Mesothelial cell of epicardium (in vitro differentiated cells): ENCODE results near the gene MRRF. TPM values are rescaled to one million over a fixed set of nuclear protein-coding genes. Genes with fewer than 3 reads are reported as not detected.
A peak's percentile ranks its signal among the peaks of the same experiment; 100 is the strongest.

ENCODE experiments used
- DNase-seq, 2 experiments: peaks; one replicate each; pipeline ENCODE4 v3.0.0; 2021; ENCODE audit warnings: low spot score in 2 of 2; ENCODE audit not compliant: unreplicated experiment in 2 of 2
- H3K27ac Mint-ChIP-seq: 2 replicates; pipeline ENCODE4 v1.8.0; 2021; ENCODE audit warnings: mixed read lengths
- H3K27me3 Mint-ChIP-seq: 2 replicates; pipeline ENCODE4 v1.8.0; 2021; ENCODE audit warnings: low read depth, mixed read lengths
- H3K36me3 Mint-ChIP-seq: 2 replicates; pipeline ENCODE4 v1.8.0; 2021; ENCODE audit warnings: mixed read lengths
- H3K4me1 Mint-ChIP-seq: 2 replicates; pipeline ENCODE4 v1.8.0; 2021; ENCODE audit warnings: mixed read lengths
- H3K4me3 Mint-ChIP-seq: 2 replicates; pipeline ENCODE4 v1.8.0; 2021; ENCODE audit warnings: mild to moderate bottlenecking, moderate library complexity, mixed read lengths
- H3K9me3 Mint-ChIP-seq: 2 replicates; pipeline ENCODE4 v1.8.0; 2021; ENCODE audit warnings: mixed read lengths
- total RNA-seq: library from RNA; stranded (reverse); gene quantifications from 3 replicates; pipeline ENCODE4 v1.2.1, GENCODE V29; 2021
- TF ChIP-seq, protein P1 (sequence below): fragments of 200-600 bp; sonication (generic); IDR thresholded peaks from one replicate; pipeline ENCODE4 v1.5.0; 2021; ENCODE audit warnings: antibody characterized with exemption; ENCODE audit not compliant: unreplicated experiment

The MRRF gene
- total RNA-seq, 1 donor from 2014 or later: 39.2 TPM

DNA sequence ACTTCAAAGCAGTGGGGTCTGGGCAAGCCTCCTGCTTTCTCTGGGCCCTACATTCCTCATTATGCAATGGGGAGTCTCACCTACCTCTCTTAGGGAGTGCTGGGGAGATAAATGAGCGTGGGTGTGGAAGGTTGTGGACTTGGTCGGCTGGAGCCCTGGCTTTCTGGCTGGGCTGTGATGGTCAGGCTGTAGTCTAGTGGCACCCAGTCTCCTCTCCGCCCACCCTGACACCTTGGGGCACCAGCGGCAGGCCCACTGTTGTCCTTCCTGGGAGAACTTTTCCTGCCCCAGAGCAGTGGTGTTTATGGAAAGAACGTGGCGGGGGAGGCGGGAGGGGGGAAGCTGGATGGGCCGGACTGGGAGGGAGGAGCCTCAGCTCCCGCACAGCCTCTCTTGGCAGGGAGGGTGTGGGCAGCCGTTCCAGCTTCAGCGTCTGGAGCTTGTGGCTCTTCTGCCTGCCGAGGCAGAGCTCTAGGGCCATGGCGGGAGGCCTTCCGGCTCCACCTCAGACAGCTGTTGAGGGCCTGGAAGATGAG is 110.3 kb downstream of the MRRF start:
- peak overlapping the region; percentile 43 for H3K4me3 Mint-ChIP-seq
- no peaks in the 10 kb centered on the region for H3K36me3 Mint-ChIP-seq
- peaks cover 39% of the 10 kb centered on the region for H3K4me1 Mint-ChIP-seq
- no peak for DNase-seq
- H3K27me3 Mint-ChIP-seq: peaks cover 50% of the 10 kb centered on the region
- H3K27ac Mint-ChIP-seq: peak overlapping the region; percentile 66
- TF ChIP-seq, protein P1, sequence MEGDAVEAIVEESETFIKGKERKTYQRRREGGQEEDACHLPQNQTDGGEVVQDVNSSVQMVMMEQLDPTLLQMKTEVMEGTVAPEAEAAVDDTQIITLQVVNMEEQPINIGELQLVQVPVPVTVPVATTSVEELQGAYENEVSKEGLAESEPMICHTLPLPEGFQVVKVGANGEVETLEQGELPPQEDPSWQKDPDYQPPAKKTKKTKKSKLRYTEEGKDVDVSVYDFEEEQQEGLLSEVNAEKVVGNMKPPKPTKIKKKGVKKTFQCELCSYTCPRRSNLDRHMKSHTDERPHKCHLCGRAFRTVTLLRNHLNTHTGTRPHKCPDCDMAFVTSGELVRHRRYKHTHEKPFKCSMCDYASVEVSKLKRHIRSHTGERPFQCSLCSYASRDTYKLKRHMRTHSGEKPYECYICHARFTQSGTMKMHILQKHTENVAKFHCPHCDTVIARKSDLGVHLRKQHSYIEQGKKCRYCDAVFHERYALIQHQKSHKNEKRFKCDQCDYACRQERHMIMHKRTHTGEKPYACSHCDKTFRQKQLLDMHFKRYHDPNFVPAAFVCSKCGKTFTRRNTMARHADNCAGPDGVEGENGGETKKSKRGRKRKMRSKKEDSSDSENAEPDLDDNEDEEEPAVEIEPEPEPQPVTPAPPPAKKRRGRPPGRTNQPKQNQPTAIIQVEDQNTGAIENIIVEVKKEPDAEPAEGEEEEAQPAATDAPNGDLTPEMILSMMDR: no peak
- no peaks in the 10 kb centered on the region for H3K9me3 Mint-ChIP-seq

DNA sequence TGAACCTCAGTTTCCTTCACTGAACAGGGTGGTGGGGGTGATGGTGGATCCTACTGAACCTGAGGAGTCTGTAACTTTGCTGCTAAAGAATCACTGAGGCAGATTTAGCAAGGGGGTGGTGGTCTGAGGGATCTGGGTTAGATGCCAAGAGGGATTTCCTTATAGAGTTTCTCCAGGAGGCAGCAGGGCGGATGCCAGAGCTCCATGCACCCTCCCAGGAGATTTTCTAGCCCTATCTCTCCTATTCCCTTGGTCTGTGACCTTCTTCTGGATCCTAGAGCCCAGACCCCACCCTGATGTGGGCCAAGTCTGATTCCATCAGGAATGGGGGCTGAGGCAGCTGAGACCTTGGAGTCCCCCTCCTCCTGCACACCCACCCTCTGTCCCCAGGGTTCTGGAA is 112.1 kb downstream of the MRRF start:
- no peak overlapping the region for H3K27ac Mint-ChIP-seq
- no peak overlapping the region for H3K4me3 Mint-ChIP-seq
- peaks cover 37% of the 10 kb centered on the region for H3K4me1 Mint-ChIP-seq
- no peaks in the 10 kb centered on the region for H3K9me3 Mint-ChIP-seq
- DNase-seq: no peak
- TF ChIP-seq, protein P1: no peak
- H3K36me3 Mint-ChIP-seq: no peaks in the 10 kb centered on the region
- peaks cover 31% of the 10 kb centered on the region for H3K27me3 Mint-ChIP-seq

DNA sequence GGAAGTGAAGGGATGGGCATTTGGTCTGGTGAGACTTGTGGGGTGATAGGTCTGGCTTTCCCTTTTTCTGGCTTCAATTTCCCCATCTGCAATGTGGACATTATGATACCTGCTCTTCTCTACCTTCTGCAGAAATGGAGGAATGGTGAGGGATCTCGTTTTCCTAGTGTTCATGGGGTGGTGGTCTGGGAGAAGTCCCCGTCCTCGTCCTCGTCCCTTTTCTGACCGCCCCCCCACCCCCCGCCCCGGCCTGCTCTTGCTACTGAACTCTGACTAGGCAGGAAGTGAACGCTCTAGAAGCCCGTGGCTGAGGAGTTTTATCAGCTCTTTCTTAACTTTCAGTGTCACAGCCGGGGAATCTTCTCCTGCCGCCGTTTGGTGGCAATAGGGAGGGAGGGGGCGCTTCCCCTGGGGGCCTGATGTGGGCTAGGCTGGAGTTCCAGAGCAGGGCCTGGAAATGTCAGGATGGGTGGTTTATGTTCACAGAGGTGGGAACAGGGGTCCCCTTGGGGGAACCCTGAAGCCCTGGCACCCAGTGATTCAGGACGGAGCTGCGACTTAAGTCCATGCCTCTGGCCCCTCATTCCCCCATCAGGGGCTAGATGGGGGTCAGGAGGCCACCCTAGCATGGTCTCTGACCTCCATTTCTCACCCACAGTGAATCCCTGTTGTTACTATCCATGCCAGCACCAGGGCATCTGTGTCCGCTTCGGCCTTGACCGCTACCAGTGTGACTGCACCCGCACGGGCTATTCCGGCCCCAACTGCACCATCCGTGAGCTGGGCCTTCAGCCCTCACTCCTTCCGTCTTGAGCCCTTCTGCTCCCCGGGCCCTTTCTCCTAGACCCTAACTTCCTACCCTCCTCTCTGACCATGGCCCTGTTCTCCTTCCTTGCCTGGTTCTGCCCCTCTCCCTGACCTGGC is 112.8 kb downstream of the MRRF start:
- peaks cover 24% of the 10 kb centered on the region for H3K27me3 Mint-ChIP-seq
- no peak overlapping the region for H3K4me3 Mint-ChIP-seq
- H3K9me3 Mint-ChIP-seq: no peaks in the 10 kb centered on the region
- DNase-seq: no peak
- H3K4me1 Mint-ChIP-seq: peaks cover 33% of the 10 kb centered on the region
- TF ChIP-seq, protein P1: no peak
- no peaks in the 10 kb centered on the region for H3K36me3 Mint-ChIP-seq
- H3K27ac Mint-ChIP-seq: peak overlapping the region; percentile 25

DNA sequence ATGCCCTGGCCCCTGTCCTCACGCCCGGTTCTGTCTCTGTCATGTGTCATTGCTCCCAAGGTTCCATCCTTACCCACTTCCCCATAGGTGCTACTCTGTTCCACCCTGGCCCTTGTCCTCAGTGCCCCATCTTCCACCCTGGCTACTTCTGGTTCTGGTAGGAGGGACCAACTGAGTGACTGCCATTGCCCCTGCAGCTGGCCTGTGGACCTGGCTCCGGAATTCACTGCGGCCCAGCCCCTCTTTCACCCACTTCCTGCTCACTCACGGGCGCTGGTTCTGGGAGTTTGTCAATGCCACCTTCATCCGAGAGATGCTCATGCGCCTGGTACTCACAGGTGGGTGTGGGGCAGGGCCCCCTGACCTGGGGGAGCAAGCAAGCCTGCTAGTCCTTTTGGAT is 113.6 kb downstream of the MRRF start:
- no peak overlapping the region for H3K4me3 Mint-ChIP-seq
- no peaks in the 10 kb centered on the region for H3K9me3 Mint-ChIP-seq
- H3K27me3 Mint-ChIP-seq: peaks cover 20% of the 10 kb centered on the region
- peaks cover 31% of the 10 kb centered on the region for H3K4me1 Mint-ChIP-seq
- H3K36me3 Mint-ChIP-seq: no peaks in the 10 kb centered on the region
- DNase-seq: no peak
- TF ChIP-seq, protein P1: no peak
- no peak overlapping the region for H3K27ac Mint-ChIP-seq

DNA sequence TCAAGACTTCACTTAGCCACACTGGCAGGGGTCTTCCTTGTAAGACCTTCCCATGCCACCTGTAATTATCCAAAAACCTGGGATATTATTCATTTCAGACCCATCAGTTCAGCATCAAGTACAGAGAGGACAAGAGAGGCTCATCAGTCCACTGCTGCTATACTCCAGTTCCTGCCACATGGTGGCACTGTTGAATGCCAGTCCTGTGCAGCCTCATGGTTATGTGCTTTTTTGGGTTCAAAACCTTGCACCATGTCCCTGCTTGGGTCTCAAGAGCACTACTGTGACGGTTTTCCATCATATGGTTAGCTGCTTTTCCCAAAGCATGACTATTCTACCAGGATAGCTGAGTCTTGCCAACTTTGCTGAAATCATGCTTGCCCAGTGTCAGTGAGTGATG is 114.7 kb downstream of the MRRF start:
- H3K27ac Mint-ChIP-seq: no peak overlapping the region
- H3K4me3 Mint-ChIP-seq: no peak overlapping the region
- H3K4me1 Mint-ChIP-seq: peaks cover 31% of the 10 kb centered on the region
- TF ChIP-seq, protein P1: no peak
- peaks cover 12% of the 10 kb centered on the region for H3K27me3 Mint-ChIP-seq
- H3K9me3 Mint-ChIP-seq: no peaks in the 10 kb centered on the region
- no peaks in the 10 kb centered on the region for H3K36me3 Mint-ChIP-seq
- no peak for DNase-seq
